OCI-LY3 (cell line): ENCODE results near the gene COL26A1.

Source experiments
- H2AFZ ChIP-seq: fragments of 200-600, 300-600 bp; shearing (Covaris generic); 2 replicates; pipeline ENCODE4 v1.6.0; 2014; ENCODE audit warnings: antibody characterized with exemption, low read depth, low read length
- H3K27ac ChIP-seq: fragments of 200-600, 300-600 bp; sonication (generic); 2 replicates; pipeline ENCODE4 v1.5.1; 2014; ENCODE audit warnings: mild to moderate bottlenecking, low read length, moderate library complexity, mixed read lengths
- H3K27me3 ChIP-seq: fragments of 200-600, 300-600 bp; sonication (generic); 2 replicates; pipeline ENCODE4 v1.6.1; 2014; ENCODE audit warnings: low read depth, low read length, mixed read lengths
- H3K36me3 ChIP-seq: fragments of 200-600, 300-600 bp; sonication (generic); replicated peaks from 2 replicates; pipeline ENCODE3; 2014; ENCODE audit warnings: low read depth, low read length, mixed read lengths
- H3K4me1 ChIP-seq: fragments of 300-600, 200-600 bp; sonication (generic); 2 replicates; pipeline ENCODE4 v1.6.1; 2014; ENCODE audit warnings: low read length, mixed read lengths
- H3K4me2 ChIP-seq: fragments of 200-600, 300-600 bp; sonication (generic); 2 replicates; pipeline ENCODE4 v1.6.1; 2014; ENCODE audit warnings: low read length, mixed read lengths
- H3K4me3 ChIP-seq: fragments of 300-600, 200-600 bp; sonication (generic); 2 replicates; pipeline ENCODE4 v1.5.1; 2014; ENCODE audit warnings: antibody characterized with exemption, mild to moderate bottlenecking, low read length, moderate library complexity
- H3K79me2 ChIP-seq: fragments of 300-600, 200-600 bp; shearing (Covaris generic); 2 replicates; pipeline ENCODE4 v1.6.1; 2014; ENCODE audit warnings: mild to moderate bottlenecking, low read length, mixed read lengths
- H3K9ac ChIP-seq: fragments of 300-600, 200-600 bp; shearing (Covaris generic); 2 replicates; pipeline ENCODE4 v1.6.0; 2014; ENCODE audit warnings: mild to moderate bottlenecking, low read length, moderate library complexity
- H3K9me3 ChIP-seq: fragments of 200-600, 300-600 bp; shearing (Covaris generic); 2 replicates; pipeline ENCODE4 v1.6.1; 2014; ENCODE audit warnings: low read length, mixed read lengths; ENCODE audit not compliant: insufficient read depth
- H4K20me1 ChIP-seq: fragments of 200-600, 300-600 bp; sonication (generic); 2 replicates; pipeline ENCODE4 v1.6.1; 2016; ENCODE audit warnings: low read length, mixed read lengths; ENCODE audit not compliant: insufficient read depth
- CTCF ChIP-seq: fragments of 200-600, 300-600 bp; sonication (generic); IDR thresholded peaks from 2 replicates; pipeline ENCODE4 v1.5.1; 2014; ENCODE audit warnings: antibody characterized with exemption, low read length, low read depth
- EZH2phosphoT487 ChIP-seq: fragments of 200-600 bp; shearing (Covaris generic); IDR thresholded peaks from 2 replicates; pipeline ENCODE4 v1.6.1; 2018; ENCODE audit warnings: antibody characterized with exemption, mixed run types, low read depth

COL26A1 gene

GRCh38 chr7:101402081-101402779, 39.6 kb downstream of the COL26A1 start:
- TF ChIP-seq EZH2phosphoT487: no peak
- TF ChIP-seq CTCF: no peak
- H3K79me2 ChIP-seq: no peaks in the 10 kb centered on the region
- no peak overlapping the region for H2AFZ ChIP-seq
- H3K36me3 ChIP-seq: no peaks in the 10 kb centered on the region
- H3K9ac ChIP-seq: no peak overlapping the region
- peaks cover 13% of the 10 kb centered on the region; the same call in 1 of the 2 replicates for H3K27me3 ChIP-seq
- no peak overlapping the region for H3K27ac ChIP-seq
- no peak overlapping the region for H3K4me3 ChIP-seq
- no peaks in the 10 kb centered on the region for H4K20me1 ChIP-seq
- no peaks in the 10 kb centered on the region for H3K9me3 ChIP-seq
- H3K4me1 ChIP-seq: no peaks in the 10 kb centered on the region
- no peak overlapping the region for H3K4me2 ChIP-seq

GRCh38 chr7:101402835-101403234, 40.2 kb downstream of the COL26A1 start:
- H3K4me1 ChIP-seq: no peaks in the 10 kb centered on the region
- H3K4me3 ChIP-seq: no peak overlapping the region
- no peaks in the 10 kb centered on the region for H3K9me3 ChIP-seq
- no peak overlapping the region for H2AFZ ChIP-seq
- H3K79me2 ChIP-seq: no peaks in the 10 kb centered on the region
- no peak overlapping the region for H3K4me2 ChIP-seq
- no peaks in the 10 kb centered on the region for H3K36me3 ChIP-seq
- H3K27me3 ChIP-seq: peaks cover 11% of the 10 kb centered on the region; the same call in 1 of the 2 replicates
- no peak for TF ChIP-seq CTCF
- no peak for TF ChIP-seq EZH2phosphoT487
- H3K9ac ChIP-seq: no peak overlapping the region
- no peak overlapping the region for H3K27ac ChIP-seq
- no peaks in the 10 kb centered on the region for H4K20me1 ChIP-seq

- Histone ChIP-seq H3K27me3 (0 out of 2 replicates have a peak, but pooled peaks cover 6% of the 10 kb centered on the region), H2AFZ (no peak overlapping the region), H3K4me2 (no peak overlapping the region)
These were observed 42.9 kb downstream of the COL26A1 start for GRCh38 chr7:101405474-101406067.

More at GRCh38 chr7:101405474-101406067, 42.9 kb downstream of the COL26A1 start:
- Histone ChIP-seq H3K4me1 (no peaks in the 10 kb centered on the region), H3K79me2 (no peaks in the 10 kb centered on the region), H4K20me1 (no peaks in the 10 kb centered on the region), H3K9me3 (peaks cover 11% of the 10 kb centered on the region; the same call in 1 of the 2 replicates), H3K27ac (no peak overlapping the region), H3K4me3 (no peak overlapping the region), H3K36me3 (no peaks in the 10 kb centered on the region), H3K9ac (no peak overlapping the region)
- TF ChIP-seq EZH2phosphoT487 (no peak), CTCF (no peak)
